Brain microvascular endothelial cell (primary cell): ENCODE results near the gene CASR.

ENCODE experiments used
- DNase-seq: peaks from one replicate; pipeline ENCODE4 v3.0.0-alpha.2; 2020
- H3K27ac ChIP-seq: fragments of 250-450 bp; sonication (Bioruptor Pico); 2 replicates; pipeline ENCODE4 v1.5.1; 2020; ENCODE audit warnings: mild to moderate bottlenecking, moderate library complexity
- H3K27me3 ChIP-seq: fragments of 250-450 bp; sonication (Bioruptor Pico); replicated peaks from 2 replicates; pipeline ENCODE4 v1.5.1; 2020; ENCODE audit warnings: mild to moderate bottlenecking
- H3K36me3 ChIP-seq: fragments of 250-450 bp; sonication (Bioruptor Pico); replicated peaks from 2 replicates; pipeline ENCODE4 v1.5.1; 2020; ENCODE audit warnings: mild to moderate bottlenecking
- H3K4me3 ChIP-seq: 2 replicates; pipeline ENCODE4 v1.5.1; 2011; ENCODE audit warnings: low read depth, mild to moderate bottlenecking, control low read depth, low read length, moderate library complexity
- CTCF ChIP-seq: IDR thresholded peaks from 2 replicates; pipeline ENCODE4 v1.5.1; 2011; ENCODE audit warnings: low read depth, mild to moderate bottlenecking, moderate library complexity, low read length, control low read depth, inconsistent platforms; ENCODE audit errors: missing control alignments
- in situ Hi-C: cut with HindIII; loops from 2 replicates; pipeline ENCODE4 v1.10.0; 2017; ENCODE audit warnings: low sequenced_read_pairs, low pct_ligation_motif_present

Gene CASR

DNA sequence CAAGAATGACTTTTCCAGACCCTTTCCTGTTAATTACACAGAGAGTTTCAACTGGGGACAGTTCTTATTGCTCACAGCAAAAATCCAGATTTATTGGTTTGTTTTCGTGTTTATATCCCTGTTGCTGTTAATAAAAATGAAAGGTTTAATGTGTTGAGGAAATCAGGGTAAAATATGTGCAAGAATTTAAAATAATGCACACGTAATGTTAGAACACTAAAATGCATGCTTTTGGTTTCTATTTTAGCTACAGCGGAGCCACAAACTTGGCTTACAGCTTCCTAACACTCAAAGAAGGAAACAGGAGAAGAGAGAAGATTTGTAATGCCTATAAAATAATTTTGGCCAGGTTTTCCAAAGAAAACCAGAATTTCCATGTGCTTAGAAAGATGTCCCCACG, 62.7 kb downstream of the CASR start:
- no peak for DNase-seq
- no peak for TF ChIP-seq CTCF
- in situ Hi-C loops, result no loop called here
- H3K27ac ChIP-seq, result no peak overlapping the region
- no peak overlapping the region for H3K4me3 ChIP-seq
- H3K36me3 ChIP-seq, result no peaks in the 10 kb centered on the region
- peaks cover 3% of the 10 kb centered on the region for H3K27me3 ChIP-seq

DNA sequence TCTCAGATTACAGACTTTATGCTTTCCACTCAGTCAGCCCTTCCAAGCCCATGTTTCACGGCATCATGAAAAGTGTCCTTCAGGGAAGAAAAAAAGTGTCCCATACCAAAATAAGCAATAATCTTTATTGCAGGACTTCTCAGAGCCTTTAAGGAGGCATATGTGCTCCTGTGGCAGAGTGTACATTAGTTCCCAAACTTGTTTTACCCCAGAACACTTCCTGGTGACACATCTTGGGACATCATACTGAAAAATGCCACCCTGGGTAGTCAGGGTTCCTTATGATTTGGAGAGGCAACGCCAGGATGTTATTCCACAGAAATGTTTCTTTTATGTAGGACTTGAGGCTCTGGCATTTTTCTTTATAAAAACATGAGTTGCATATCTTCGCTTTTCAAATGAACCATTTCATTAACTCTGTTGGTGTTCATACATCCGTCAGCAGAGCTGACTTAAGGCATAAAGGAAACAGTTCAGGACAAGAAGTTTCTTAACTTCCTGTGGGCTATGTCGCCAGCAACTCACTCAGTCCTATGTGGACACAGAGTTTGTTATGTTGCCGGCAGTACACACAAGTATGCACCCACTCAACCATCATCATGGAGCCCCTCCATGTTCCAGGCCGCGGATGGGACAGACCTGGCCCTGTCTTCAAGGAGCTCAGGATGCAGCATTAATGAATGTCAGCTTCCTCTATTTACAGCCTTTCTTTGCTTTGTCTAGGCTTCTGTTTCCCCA, 63.8 kb downstream of the CASR start:
- no peak overlapping the region for H3K4me3 ChIP-seq
- no peak for TF ChIP-seq CTCF
- no peak for DNase-seq
- in situ Hi-C loops, result no loop called here
- H3K27me3 ChIP-seq, result peaks cover 3% of the 10 kb centered on the region
- no peak overlapping the region for H3K27ac ChIP-seq
- no peaks in the 10 kb centered on the region for H3K36me3 ChIP-seq

- in situ Hi-C loops, result no loop called here
- Histone ChIP-seq H3K36me3 (no peaks in the 10 kb centered on the region), H3K27me3 (peaks cover 3% of the 10 kb centered on the region), H3K27ac (no peak overlapping the region), H3K4me3 (no peak overlapping the region)
- TF ChIP-seq CTCF, result no peak
- no peak for DNase-seq
Measured at GRCh38 chr3:122247825-122248185, 64.3 kb downstream of the CASR start.

- in situ Hi-C loops, result no loop called here
- no peak for DNase-seq
- peaks cover 3% of the 10 kb centered on the region for H3K27me3 ChIP-seq
- TF ChIP-seq CTCF, result no peak
- no peak overlapping the region for H3K4me3 ChIP-seq
- no peak overlapping the region for H3K27ac ChIP-seq
- no peaks in the 10 kb centered on the region for H3K36me3 ChIP-seq
Measured at GRCh38 chr3:122251428-122251827, 68.0 kb downstream of the CASR start.

GRCh38 chr3:122253581-122253980, 70.1 kb downstream of the CASR start:
- in situ Hi-C loops, result no loop called here
- Histone ChIP-seq H3K27me3 (peaks cover 3% of the 10 kb centered on the region), H3K27ac (no peak overlapping the region), H3K4me3 (no peak overlapping the region), H3K36me3 (no peaks in the 10 kb centered on the region)
- no peak for DNase-seq
- TF ChIP-seq CTCF, result no peak

DNA sequence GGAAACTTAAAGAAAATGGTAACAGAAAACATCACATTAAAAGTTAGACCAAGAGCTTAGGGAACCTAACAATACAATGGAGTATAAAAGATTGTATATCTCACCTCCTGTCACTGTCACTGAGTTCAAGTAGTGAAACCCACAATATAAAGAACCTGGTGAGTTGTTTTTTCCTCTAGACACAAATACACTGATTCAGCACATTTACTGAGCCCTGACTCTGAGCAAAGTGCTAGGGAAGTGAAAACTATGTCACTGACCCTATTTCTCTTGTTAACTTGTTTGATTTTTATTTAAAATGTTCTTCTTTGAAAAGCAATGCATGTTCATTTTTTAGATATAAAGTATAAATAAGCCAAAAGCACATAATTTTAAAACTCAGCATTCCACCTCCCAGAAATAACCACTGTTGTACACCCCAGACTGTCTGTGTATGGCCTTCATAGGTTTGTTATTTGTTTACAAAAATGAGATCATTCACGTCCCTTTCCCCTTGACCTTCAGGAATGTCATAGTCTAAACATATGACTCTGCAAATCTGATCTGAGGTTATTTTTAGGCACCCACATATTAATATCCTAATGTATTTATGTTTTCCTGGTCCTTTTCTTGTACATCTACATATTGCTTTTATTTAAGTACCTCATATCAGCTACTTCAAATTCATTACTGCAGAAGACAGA, 72.4 kb downstream of the CASR start:
- in situ Hi-C loops, result no loop called here
- no peaks in the 10 kb centered on the region for H3K27me3 ChIP-seq
- no peak for DNase-seq
- no peak overlapping the region for H3K27ac ChIP-seq
- H3K4me3 ChIP-seq, result no peak overlapping the region
- H3K36me3 ChIP-seq, result no peaks in the 10 kb centered on the region
- no peak for TF ChIP-seq CTCF
